Retinal pigment epithelial cell (primary cell): ENCODE measurements around the gene SRA1.

ENCODE experiments used
- DNase-seq: peaks from one replicate; pipeline ENCODE4 v3.0.0-alpha.2; 2010; ENCODE audit warnings: low read depth
- H3K4me3 ChIP-seq: 2 replicates; pipeline ENCODE4 v1.5.1; 2011; ENCODE audit warnings: mild to moderate bottlenecking, low read length, control low read depth, moderate library complexity
- CTCF ChIP-seq: conservative IDR thresholded peaks from 2 replicates; pipeline ENCODE4 v1.5.1; 2011; ENCODE audit warnings: low read depth, low read length, control low read depth, inconsistent platforms

The SRA1 gene

DNA sequence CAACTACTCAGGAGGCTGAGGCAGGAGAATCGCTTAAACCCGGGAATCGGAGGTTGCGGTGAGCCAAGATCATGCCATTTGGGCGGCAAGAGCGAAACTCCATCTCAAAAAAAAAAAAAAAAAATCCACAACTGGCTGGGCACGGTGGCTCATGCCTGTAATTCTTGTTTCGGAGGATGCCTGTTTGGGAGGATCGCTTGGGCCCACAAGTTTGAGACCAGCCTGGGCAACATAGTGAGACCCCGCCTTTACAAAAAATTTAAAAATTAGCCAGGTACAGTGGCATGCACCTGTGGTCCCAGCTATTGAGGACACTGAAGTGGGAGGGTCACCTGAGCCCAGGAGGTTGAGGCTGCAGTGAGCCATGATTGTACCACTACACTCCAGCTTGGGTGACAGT is 11.7 kb downstream of the SRA1 start:
- DNase-seq = no peak
- H3K4me3 ChIP-seq = no peak overlapping the region
- no peak for TF ChIP-seq CTCF

- no peak for DNase-seq
- H3K4me3 ChIP-seq = no peak overlapping the region
- no peak for TF ChIP-seq CTCF
Measured at GRCh38 chr5:140544986-140545385, 12.3 kb downstream of the SRA1 start.

DNA sequence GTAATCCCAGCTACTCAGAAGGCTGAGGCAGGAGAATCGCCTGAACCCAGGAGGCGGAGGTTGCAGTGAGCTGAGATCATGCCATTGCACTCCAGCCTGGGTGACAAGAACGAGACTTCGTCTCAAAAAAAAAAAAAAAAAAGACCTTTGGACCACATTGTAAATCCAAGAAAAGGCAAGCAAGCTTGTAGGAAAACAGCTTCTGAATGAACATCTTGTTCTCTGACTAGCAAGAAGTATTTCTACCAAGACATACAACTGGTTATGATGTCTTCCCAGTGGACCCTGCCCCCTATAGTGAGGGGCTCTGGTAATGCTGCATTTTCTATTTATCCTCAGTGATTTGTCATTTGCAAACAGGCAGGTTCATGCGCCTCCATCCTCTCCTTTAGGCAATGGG is 14.3 kb downstream of the SRA1 start:
- no peak for TF ChIP-seq CTCF
- H3K4me3 ChIP-seq = no peak overlapping the region
- DNase-seq = no peak

DNA sequence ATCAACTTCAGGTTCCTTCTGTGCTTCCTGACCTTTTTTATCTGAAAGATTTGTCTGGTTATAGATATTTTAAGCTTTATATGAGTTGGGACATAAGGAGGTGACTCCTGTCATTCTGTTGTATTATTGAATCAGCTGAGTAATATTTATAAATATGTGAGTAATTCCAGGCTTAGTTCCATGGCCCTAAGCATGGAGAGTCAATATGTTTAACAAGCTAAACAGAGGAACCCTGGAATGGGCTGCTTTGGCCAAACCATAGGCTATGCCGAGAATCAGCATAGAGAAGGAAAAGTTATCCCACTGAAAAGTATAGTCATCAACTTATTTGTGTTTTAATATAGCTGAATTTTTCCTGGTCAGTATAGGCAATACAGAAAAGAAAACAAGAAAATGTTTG is 17.0 kb downstream of the SRA1 start:
- DNase-seq = no peak
- H3K4me3 ChIP-seq = no peak overlapping the region

GRCh38 chr5:140524003-140524402 is 33.3 kb downstream of the SRA1 start:
- TF ChIP-seq CTCF = no peak
- H3K4me3 ChIP-seq = no peak overlapping the region
- DNase-seq = no peak

More for the DNA sequence above, 17.0 kb downstream of the SRA1 start:
- TF ChIP-seq CTCF = no peak

- no peak overlapping the region for H3K4me3 ChIP-seq
- no peak for TF ChIP-seq CTCF
- DNase-seq = no peak
Measured at GRCh38 chr5:140513124-140513523, 44.1 kb downstream of the SRA1 start.

GRCh38 chr5:140509898-140510297 is 47.4 kb downstream of the SRA1 start:
- DNase-seq = no peak
- H3K4me3 ChIP-seq = no peak overlapping the region
- TF ChIP-seq CTCF = no peak
